ENCODE data around the gene SRCIN1. TPM values are rescaled to one million over a fixed set of nuclear protein-coding genes. Genes with fewer than 3 reads are reported as not detected.
"Not testable (repeated sequence)": the region's sequence is repeated elsewhere in the genome, so short reads cannot be mapped to it uniquely, and the experiment has no call there.

SRCIN1 gene
- polyA plus RNA-seq, 1 donor = 3.7 TPM

DNA sequence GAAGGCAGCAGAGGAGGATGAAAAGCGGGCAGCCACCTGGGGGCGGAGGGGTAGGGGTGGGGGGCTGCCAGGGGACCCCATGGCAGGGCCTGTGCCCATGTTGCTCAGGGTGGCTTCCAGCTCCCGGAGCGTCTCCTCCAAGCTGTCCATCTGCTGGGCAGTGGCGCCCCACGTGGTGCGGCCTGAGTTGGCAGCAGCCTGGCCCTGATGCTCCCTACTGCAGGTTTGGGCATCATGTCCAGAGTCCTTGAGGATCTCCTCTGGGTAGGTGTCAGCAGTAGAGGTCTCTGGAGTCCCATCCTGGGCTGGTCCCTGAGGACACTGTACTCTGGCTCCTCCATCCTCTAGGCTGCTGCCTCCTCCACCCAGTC, 60.9 kb downstream of the SRCIN1 start:
- no peak for DNase-seq

DNA sequence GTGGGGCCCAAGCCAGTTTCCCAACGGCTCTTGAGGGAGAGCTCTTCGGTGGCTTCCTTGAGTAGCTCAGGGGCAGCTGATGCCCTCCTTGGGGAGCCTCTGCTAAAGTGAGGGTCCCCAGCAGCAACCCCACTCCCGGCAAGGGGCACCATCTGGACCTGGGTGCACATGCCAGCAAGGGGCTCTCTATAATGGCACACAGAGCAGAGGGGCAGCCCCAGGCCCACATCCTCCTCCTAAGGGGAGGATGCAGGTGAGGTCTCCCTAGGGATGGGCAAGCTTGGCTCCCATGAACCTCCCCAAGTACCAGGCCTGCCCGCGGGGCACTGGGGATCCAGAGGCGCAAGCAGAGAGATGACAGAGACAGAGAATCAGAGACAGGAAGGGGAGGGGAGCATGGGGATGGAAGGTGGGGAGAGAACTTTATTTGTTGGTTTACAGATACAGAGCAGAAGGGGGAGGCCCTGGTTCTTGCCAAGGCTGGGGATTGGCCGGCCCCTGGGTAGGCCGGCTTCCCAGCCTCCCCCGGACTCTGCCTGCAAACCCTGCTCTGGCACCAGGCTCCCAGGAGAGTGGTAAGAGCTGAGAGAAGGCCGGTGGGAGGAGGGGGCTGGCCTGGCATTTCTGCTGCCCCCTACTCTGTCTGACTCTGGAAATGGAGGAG, 61.4 kb downstream of the SRCIN1 start:
- no peak for DNase-seq

DNA sequence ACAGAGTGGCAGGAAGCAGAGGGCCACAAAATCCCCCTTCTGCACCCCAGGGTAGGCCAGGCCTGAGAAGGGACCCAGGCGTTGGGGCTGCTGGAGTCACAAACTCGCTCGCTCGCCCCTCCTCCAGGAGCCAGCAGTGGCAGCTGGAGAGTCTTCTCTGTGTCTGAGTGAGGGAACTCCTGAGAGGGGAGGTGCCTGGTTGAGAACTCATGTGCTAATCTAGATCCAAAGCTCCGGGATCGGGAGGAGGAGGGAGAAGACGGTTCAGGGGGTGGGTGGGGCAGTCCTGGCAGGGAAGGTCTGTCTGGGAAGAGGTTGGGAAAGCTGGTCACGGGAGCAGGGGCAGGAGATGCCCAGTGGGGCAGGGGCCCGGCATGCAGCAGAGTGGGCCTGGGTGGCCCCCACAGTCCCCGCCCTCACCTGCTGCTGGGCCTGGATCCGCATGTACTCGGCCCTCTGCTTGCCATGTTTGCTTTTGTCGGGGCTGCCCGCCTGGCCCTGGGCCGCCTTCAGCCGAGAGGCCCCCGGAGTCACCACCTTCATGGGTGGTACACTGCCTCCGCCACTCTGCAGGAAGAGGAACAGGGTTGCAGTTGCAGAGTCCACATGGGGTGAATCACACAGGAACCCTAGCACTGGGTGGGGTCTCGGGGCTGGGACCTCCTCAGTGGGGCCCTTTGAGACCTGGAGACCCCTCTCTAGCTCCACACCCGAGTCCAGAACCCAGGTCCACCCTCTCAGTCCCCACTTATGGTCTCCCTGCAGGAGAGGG, 62.2 kb downstream of the SRCIN1 start:
- DNase-seq = no peak

- DNase-seq = no peak
These were observed 63.5 kb downstream of the SRCIN1 start for GRCh38 chr17:38542286-38542685.

DNA sequence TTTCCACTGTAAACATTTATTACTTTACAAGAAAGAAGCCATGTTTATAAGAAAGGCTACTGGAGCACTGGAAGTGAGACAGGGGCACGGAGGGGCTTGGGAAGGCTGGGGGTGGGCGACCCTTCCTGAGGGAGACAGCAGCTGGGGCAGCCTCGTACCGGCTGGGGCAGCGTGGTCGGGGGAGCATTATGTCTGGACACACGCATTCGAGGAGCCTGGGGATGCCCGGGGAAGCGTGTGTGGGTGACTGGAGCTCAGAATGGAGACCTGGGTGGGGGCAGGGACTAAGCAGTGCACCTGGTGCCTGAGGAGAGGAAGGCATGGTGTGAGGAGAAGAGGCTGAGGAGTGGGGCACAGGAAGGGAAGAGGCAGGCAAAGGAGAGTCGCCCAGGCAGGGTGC, 64.5 kb downstream of the SRCIN1 start:
- DNase-seq = no peak

- no peak for DNase-seq
These were observed 65.2 kb downstream of the SRCIN1 start for GRCh38 chr17:38540514-38541045.

DNA sequence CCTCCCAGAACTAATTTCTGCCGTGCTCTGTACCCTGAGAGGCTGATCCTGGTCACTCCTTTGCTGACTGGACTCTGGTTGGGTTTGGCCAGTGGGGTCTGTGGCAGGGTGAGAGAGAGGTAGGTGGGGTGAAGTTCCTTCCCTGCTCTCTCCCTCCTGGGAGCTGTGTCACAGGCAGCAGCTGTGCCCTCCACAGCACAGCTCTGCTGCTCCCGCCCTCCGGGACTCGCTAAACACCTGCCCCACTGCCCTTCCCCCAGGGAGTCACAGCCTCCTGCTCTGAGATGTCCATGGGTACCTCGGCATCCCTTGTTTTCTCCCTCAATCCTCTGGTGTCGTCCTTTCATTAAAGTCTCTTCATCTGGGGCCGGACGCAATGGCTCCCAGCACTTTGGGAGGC, 66.4 kb downstream of the SRCIN1 start:
- DNase-seq = no peak

DNA sequence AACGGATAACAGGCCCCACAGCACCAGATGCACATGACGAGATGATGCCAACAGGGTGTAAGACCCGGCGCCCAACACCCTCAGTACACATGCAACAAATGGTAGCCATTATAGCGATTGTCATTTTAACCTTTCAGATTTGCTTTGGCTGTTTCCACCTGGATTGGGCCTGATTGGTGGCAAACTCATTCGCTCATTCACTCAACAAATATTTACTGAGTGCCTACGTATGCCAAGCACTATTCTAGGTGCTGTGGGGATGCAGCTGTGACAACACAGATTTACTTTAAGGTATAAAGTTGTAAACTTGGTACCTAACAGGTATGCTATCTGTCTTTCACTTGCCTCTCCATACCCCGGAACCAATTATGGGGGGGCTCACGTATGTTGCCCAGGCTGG, 66.8 kb downstream of the SRCIN1 start:
- no peak for DNase-seq

- no peak for DNase-seq
These were observed 69.1 kb downstream of the SRCIN1 start for GRCh38 chr17:38536661-38537060.

DNA sequence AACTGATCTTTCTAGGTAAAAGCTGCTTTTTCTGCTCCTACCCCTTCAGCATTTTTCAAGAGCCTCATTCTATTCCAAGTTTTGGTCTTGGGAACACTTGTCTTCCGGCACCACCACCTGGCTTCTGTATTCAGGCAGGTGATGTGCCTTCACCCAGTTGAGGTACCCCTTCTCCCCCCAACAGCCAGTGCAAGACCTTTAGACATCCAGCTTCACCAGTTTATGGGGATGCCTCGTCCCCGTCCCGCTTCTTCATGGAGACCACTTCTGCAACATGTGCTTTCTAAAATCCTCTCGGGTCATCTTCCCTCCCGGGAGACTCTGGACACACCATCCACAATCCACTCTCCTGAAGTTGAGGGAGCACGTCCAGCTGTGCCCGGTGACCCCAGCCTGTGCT, 69.9 kb downstream of the SRCIN1 start:
- DNase-seq = no peak

GRCh38 chr17:38534498-38534885, 71.3 kb downstream of the SRCIN1 start:
- DNase-seq = no peak

DNA sequence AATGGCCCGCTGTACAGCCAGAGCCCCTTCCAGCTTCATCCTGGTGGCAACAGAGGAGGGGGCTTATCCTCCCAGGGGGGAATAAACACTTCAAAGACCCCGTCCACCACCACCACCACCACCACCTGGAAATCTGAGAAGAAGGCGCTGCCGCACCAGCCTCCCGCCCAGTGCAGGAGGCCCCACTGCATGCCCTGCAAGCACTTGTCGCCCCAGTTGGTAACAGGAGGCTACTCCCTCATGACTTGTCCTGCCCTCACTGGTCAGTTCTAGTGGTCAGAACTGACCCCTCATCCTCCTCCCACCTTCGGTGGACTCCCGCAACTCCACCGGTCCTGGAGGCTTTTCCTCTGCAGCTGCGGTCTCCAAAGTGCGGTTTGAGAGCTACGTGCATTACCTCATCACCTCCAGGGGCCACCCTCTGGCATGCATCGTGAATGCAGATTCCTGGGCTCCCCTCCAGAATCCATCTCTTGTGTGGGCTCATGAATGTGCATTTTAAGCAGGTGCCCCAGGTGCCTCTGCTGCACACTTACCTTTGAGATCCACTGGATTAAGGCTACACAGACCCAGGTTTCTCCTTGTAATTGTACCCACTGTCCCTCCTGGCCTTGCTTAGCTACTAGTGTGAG, 71.8 kb downstream of the SRCIN1 start:
- no peak for DNase-seq

- DNase-seq = no peak
These were observed 72.5 kb downstream of the SRCIN1 start for GRCh38 chr17:38533241-38533640.

DNA sequence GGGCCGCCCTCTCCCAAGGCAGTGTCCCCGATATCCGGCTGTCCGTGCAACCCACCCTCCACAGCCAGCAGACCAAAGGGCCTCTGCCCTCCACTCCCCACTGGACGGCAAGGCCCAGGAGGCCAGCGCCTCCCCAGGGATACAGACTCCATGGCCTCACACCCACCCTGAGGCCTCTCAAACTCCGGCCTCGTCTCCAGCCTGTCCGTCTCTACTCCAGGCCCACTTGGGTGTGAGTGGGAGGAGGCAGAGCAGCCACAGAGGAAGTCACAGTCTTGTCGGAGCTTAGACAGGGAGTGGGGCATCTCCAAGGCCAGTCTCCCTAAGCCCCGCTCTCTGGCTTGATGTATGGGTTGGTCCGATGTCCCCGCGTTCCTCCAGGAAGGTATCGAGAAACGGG, 73.3 kb downstream of the SRCIN1 start:
- DNase-seq = no peak

GRCh38 chr17:38531761-38532160, 74.0 kb downstream of the SRCIN1 start:
- DNase-seq = not testable (repeated sequence)

DNA sequence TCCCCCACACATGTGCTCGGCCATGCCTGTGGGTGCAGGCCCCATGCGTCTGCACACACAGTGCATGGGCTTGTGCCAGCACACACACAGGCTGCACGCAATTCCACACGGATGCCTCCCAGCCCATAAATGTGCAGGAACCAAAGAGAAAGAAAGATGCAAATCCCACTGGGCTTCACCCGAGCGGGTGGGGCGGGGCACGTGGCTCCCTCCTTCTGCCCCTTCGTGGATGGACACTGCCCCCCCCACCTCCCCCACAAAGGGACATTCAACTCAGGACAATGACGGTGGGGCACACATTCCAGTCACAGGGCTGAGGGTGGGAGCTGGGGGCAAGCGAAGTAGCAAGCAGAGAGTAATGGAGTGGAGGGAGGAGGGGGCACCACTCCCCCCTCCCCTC, 74.9 kb downstream of the SRCIN1 start:
- DNase-seq = not testable (repeated sequence)

- DNase-seq = not testable (repeated sequence)
These were observed 77.6 kb downstream of the SRCIN1 start for GRCh38 chr17:38528141-38528540.

DNA sequence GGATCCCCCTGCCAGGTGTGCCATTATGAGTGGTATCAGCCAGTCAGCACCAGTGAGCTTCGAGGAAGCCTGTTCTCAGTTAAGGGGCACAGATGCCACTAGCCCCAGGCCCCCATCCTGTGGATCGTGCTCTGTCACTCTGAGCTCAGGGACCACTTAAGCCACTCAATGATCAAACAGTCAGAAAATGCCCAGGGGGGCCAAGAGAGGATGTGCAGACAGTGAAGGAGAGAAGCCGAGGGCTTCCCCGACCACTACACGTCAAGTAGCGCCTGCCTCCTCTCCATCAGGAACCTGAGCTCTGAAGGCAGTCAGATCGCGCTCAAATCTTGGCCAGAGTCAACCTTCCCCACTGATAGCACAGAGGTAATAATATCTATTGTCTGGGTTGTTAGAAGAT, 79.2 kb downstream of the SRCIN1 start:
- not testable (repeated sequence) for DNase-seq

- no peak for DNase-seq
These were observed 93.2 kb downstream of the SRCIN1 start for GRCh38 chr17:38512473-38513058.

DNA sequence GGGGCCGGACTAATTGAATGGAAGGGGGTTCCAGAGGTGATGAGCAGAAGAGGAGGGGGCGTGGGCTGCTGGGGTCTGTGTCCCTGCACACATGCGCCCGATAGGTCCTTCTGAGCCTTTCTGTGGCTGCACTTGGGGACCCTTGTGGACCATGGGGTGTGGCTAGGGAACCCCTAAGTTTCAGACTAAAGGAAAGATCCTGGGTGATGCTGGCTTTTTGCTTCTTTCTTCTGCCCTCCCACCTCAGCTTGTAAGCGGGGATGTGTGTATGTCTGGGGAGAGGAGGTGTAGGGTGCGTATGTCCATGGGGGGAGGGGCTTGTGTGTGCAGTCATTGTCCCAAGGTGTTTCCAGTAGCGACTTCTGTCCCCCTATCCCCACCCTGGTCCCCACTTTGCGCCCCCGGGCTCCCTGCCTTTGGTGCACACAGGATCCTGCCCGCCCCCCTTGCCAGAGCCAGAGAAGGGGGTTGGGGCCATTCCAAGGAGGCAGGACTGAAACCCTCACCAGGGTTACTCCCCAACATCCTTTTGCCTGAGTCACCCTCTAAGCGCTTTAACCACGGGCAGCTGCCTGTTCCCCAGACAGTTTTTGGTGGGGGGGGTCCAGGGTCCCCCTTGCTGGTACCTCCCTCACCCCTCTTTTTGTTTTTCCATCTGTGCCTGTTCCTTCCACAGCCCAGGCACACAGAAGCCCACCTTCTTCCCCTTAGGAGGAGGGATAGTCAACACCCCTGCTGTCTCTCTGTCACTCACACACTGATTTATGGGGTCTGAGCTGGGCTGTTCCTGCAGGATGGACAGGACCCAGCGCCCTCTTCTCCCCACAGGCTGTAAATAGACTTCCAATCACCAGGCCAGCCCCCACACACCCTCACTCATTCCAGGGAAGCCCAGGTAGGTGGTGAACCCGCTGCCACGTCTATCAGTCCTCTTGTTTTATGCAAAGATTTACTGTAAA, 94.3 kb downstream of the SRCIN1 start:
- DNase-seq = no peak

- DNase-seq = peak; percentile 56
These were observed 95.2 kb downstream of the SRCIN1 start for GRCh38 chr17:38510421-38511149.
